C4-2B (cell line): ENCODE results near the gene PLEKHO2.

Source experiments
- H3K27ac ChIP-seq: fragments of 450-650 bp; 2 replicates; pipeline ENCODE4 v1.5.1; 2017
- ZFX ChIP-seq: fragments of 450-650 bp; IDR thresholded peaks from 2 replicates; pipeline ENCODE4 v1.6.1; 2017
- TF ChIP-seq, protein P1 (sequence below): fragments of 450-650 bp; conservative IDR thresholded peaks from 2 replicates; pipeline ENCODE4 v1.5.1; 2017; ENCODE audit warnings: mild to moderate bottlenecking

Gene PLEKHO2

DNA sequence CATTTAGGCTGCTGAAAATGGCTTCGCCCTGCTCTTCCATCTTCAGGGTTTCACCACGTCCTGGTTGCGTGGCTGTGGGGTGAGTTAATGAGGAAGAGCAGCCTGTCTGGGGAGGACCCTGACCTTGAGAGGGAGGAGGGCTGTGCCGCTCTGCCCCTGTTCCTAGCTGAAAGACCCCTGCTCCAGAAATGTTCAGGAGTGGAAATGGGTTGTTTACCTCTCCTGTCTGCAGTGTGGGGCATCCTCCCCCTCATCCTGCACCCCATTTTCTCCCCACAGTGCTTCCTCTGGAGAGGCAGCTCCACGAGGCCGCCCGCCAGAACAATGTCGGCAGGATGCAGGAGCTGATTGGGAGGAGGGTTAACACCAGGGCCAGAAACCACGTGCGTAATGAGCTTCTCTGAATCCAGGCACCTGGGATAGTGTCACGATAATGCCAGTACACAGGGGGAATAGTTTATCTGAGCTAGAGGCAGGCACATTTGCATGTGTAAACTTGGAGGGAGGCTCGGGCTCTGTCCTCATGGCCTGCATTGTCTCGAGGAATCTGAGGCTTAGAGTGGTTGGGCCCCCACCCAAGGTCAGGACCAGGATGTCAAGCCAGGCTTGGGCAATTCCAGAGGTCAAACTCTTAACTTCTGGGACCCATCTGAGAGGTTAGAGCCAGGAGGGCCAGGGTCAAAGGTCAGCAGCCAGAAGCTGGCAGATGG, 74.0 kb downstream of the PLEKHO2 start:
- TF ChIP-seq ZFX, result no peak
- TF ChIP-seq, protein P1, sequence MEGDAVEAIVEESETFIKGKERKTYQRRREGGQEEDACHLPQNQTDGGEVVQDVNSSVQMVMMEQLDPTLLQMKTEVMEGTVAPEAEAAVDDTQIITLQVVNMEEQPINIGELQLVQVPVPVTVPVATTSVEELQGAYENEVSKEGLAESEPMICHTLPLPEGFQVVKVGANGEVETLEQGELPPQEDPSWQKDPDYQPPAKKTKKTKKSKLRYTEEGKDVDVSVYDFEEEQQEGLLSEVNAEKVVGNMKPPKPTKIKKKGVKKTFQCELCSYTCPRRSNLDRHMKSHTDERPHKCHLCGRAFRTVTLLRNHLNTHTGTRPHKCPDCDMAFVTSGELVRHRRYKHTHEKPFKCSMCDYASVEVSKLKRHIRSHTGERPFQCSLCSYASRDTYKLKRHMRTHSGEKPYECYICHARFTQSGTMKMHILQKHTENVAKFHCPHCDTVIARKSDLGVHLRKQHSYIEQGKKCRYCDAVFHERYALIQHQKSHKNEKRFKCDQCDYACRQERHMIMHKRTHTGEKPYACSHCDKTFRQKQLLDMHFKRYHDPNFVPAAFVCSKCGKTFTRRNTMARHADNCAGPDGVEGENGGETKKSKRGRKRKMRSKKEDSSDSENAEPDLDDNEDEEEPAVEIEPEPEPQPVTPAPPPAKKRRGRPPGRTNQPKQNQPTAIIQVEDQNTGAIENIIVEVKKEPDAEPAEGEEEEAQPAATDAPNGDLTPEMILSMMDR, result no peak
- H3K27ac ChIP-seq, result no peak overlapping the region

DNA sequence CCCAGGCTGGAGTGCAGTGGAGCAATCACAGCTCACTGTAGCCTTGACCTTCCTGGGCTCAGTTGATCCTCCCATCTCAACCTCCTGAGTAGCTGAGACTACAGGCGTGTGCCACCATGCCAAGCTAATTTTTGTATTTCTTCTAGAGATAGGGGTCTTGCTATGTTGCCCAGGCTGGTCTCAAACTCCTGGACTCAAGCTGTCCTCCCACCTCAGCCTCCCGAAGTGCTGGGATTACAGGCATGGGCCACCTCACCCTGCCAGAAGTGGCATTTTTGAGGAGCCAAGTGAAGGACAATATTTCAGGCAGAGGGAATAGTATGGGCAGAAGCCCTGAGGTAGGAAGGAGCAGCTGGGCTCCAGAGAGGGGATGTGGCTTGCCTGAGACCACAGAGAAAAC, 74.7 kb downstream of the PLEKHO2 start:
- TF ChIP-seq ZFX, result no peak
- TF ChIP-seq, protein P1, result no peak
- H3K27ac ChIP-seq, result no peak overlapping the region

DNA sequence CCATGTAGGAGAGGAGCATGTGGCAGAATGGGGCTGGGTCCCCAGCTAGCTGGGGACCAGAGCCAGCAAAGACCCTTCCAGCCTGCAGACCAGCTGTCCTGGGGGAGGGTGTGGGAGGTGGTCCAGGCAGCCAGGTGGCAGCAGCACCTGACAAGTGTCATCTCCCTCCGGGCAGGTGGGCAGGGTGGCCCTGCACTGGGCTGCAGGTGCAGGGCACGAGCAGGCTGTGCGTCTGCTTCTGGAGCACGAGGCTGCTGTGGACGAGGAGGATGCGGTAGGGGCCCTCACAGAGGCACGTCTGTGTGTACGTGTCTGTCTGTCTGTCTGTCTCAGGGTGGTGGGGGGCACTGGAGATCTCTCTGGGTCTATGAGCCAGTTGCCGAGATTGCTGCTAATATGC, 75.5 kb downstream of the PLEKHO2 start:
- no peak overlapping the region for H3K27ac ChIP-seq

More for the DNA sequence above, 75.5 kb downstream of the PLEKHO2 start:
- TF ChIP-seq, protein P1, result no peak
- no peak for TF ChIP-seq ZFX
